Cortex of kidney (tissue), 1 donor: ENCODE data around the gene LDHD.
"Not testable (repeated sequence)": the region's sequence is repeated elsewhere in the genome, so short reads cannot be mapped to it uniquely, and the experiment has no call there.

ENCODE experiments used
- DNase-seq: peaks from one replicate; lab custom pipeline; 2025; lab: John Stamatoyannopoulos, UW

LDHD gene

GRCh38 chr16:75116081-75116910 is at the start of gene LDHD:
Gene LDHD, minus strand, starts transcription at chr16:75116780. Its CDS starts 60 bp downstream, at chr16:75116720.
- no peak for DNase-seq

DNA sequence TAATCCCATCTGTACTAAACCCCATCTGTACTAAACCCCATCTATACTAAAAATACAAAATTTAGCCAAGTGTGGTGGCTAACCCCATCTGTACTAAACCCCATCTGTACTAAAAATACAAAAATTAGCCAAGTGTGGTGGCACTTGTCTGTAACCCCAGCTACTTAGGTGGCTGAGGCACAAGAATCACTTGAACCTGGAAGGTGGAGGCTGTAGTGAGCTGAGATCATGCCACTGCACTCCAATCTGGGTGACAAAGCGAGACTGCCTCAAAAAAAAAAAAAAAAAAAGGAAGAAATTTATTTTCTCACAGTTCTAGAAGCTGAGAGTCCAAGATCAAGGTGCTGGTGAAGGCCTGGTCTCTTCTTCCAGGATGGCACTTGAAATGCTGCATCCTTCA is 43.8 kb upstream of the LDHD start:
- DNase-seq = no peak

- DNase-seq = no peak
Measured at GRCh38 chr16:75152635-75153034, 36.1 kb upstream of the LDHD start.

- no peak for DNase-seq
Measured at GRCh38 chr16:75151798-75152197, 35.2 kb upstream of the LDHD start.

GRCh38 chr16:75148311-75149195 is 32.0 kb upstream of the LDHD start, which contains the start of gene ZFP1:
Gene ZFP1, plus strand, starts transcription at chr16:75148524. Its CDS starts 4,428 bp downstream, at chr16:75152952.
- DNase-seq = no peak

GRCh38 chr16:75147968-75148310 is 31.4 kb upstream of the LDHD start:
- DNase-seq = no peak

- no peak for DNase-seq
Measured at GRCh38 chr16:75143941-75144340, 27.4 kb upstream of the LDHD start.

GRCh38 chr16:75139498-75139897 is 22.9 kb upstream of the LDHD start:
- no peak for DNase-seq

DNA sequence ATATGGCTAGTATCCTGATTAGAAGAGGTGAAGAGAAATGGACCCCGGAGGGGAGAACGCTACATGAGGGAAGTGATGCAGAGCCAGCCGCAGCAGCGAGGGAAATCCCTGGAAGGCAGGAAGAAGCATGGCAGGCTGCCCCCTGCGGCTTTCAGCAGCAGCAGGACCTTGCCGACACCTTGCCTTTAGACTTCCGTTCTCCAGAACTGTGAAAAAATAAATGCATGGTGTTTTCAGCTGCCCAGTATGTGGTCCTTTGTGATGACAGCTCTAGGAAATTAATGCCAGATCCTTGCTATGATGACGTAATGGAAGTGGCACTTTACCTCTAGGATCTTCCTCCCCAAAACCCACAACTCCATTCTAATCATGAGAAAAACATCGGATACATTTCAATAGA is 22.1 kb upstream of the LDHD start:
- DNase-seq = no peak

DNA sequence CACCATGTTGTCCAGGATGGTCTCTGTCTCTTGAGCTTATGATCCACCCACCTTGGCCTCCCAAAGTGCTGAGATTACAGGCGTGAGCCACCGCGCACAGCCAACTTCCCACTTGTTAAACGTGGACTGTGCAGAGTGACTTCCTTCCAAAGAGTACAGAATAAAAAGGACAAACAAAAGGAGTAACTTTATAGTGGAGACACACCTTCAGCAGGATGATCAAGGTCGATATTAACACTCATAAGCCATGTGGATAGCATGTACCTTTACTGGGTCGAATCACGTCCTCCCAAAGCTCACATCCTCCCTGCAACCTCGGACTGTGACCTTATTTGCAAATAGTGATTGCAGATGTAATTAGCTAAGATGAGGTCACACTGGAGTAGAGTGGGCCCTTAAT is 21.7 kb upstream of the LDHD start:
- DNase-seq = no peak

GRCh38 chr16:75131081-75131480 is 14.5 kb upstream of the LDHD start:
- DNase-seq = no peak

- DNase-seq = no peak
Measured at GRCh38 chr16:75130150-75130771, 13.7 kb upstream of the LDHD start.

DNA sequence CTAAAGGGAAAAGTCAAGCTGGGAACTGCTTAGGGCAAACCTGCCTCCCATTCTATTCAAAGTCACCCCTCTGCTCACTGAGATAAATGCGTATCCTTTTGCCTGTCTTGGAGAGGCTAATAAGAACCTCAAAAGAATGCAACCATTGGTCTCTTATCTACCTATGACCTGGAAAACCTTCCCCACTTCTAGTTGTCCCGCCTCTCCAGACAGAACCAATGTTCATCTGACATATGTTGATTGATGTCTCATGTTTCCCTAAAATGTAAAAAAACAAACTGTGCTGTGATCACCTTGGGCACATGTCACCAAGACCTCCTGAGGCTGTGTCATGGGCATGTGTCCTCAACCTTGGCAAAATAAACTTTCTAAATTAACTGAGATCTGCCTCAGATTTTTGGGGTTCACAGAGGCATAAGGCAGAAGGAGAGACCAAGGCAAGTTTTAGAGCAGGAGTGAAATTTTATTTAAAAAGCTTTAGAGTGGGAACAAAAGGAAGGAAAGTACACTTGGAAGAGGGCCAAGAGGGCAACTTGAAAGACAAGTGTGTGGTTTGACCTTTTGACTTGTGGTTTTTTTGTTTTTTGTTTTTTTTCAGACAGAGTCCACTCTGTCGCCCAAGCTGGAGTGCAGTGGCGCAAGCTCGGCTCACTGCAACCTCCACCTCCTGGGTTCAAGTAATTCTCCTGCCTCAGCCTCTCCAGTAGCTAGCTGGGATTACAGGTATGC is 13.0 kb upstream of the LDHD start:
- not testable (repeated sequence) for DNase-seq

GRCh38 chr16:75127713-75128415 is 11.3 kb upstream of the LDHD start:
- no peak for DNase-seq

DNA sequence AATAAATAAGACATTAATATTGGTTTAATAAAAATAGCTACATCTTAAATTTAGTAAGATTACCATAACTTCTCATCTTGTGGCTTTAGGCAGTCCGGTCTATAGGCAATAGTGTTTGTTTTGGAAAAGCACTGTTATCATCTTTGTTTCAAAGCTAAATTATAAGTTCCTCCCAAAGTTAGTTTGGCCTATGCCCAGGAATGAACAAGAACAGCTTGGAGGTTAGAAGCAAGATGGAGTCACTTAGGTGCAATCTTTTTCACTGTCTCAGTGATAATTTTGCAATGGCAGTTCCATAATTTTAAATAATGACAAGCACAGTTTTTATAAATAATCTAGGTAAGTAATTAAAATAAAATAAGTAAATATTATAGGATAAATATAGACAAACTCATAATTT is 6.0 kb upstream of the LDHD start:
- DNase-seq = no peak

GRCh38 chr16:75121949-75122568 is 5.5 kb upstream of the LDHD start:
- no peak for DNase-seq

DNA sequence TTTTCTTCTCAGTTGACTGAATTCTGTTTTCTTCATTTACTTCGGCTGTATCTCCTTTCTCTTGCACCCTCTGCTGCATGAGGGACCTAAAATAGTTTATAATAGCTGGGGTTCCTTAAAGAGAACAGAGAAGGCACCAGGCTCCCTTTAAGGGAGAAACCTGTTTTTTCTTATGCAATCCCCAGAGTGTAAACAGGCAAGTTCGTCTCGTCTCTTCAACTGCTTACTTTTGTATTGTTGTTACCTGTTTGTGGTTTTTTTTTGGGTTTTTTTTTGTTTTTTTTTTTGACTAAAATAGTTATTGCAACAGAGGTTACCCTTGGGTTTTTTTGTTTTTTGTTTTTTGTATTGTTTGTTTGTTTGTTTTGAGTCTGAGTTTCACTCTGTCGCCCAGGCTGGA is 3.7 kb upstream of the LDHD start:
- no peak for DNase-seq

- DNase-seq = no peak
Measured at GRCh38 chr16:75118943-75119539, 2.5 kb upstream of the LDHD start.

GRCh38 chr16:75116911-75117245 is 298 bp upstream of the LDHD start:
- DNase-seq = no peak
